ENCODE results near the gene RXFP1.

Gene RXFP1

DNA sequence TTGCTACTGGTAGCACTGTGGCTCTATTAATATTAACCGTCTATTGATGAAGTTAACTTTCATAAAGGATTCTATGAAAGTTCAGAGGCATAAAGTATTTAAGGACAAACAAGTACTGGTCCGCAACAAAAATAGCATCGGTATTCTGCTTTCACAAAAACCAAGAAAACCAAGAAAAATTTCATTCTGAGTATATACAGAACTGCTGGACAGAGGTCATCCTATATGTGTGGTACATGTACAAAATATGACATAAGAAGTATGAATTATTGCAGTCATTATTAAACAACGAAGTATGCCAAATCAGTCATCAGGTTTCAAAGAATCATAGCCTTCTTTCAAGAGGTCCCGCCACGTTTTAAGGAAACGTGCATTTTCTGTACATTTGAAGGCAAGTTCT is 147.6 kb downstream of the RXFP1 start:
- Histone ChIP-seq H3K27ac (ENCODE audit: low read depth, low read length) (no peak overlapping the region), H3K9ac (ENCODE audit: low read length) (no peak overlapping the region), H3K27me3 (ENCODE audit: control insufficient read depth, insufficient read depth, low read length) (no peaks in the 10 kb centered on the region), H3K36me3 (ENCODE audit: control insufficient read depth, insufficient read depth, low read length) (no peaks in the 10 kb centered on the region), H3K4me3 (ENCODE audit: low read length) (no peak overlapping the region), H3K4me1 (ENCODE audit: control insufficient read depth, insufficient read depth, low read length) (peaks cover 7% of the 10 kb centered on the region)

DNA sequence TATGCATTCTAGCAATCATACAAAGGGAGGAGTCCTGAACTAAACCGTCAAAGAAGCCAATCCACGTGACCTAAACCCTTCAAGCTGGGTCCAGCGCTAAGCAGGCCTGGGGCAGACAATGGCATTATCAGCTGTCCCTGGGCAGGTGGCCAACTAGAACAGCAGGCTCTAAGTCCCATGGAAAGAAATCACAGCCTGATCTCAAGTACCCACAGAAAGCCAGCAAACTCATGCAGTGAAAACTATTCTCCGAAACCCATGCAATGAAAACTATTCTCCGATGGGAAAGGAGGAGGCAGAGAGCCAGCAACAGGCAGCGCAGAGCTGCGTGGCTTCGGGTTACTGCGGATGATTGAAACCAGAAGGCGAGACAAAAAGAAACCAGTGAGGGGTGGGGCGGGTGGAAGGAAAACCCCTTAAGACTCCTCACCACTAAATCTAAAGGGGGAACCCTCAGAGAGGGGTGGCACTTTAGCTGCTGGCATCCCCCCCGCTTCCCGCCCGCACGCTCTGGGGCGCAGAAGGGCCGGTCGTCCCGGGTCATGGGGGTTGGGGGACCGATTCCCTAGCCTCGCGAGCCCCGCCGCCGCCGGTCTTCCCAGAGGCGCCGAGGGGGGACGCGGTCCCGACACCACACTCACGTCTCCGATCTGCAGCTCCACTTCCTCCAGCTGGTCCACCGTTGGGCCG is 149.4 kb downstream of the RXFP1 start:
- Histone ChIP-seq H3K4me3 (ENCODE audit: low read length) (peak overlapping the region; percentile 96), H3K36me3 (ENCODE audit: control insufficient read depth, insufficient read depth, low read length) (no peaks in the 10 kb centered on the region), H3K27me3 (ENCODE audit: control insufficient read depth, insufficient read depth, low read length) (no peaks in the 10 kb centered on the region), H3K27ac (ENCODE audit: low read depth, low read length) (peak overlapping the region; percentile 95), H3K9ac (ENCODE audit: low read length) (peak overlapping the region; percentile 53), H3K4me1 (ENCODE audit: control insufficient read depth, insufficient read depth, low read length) (peaks cover 7% of the 10 kb centered on the region)

DNA sequence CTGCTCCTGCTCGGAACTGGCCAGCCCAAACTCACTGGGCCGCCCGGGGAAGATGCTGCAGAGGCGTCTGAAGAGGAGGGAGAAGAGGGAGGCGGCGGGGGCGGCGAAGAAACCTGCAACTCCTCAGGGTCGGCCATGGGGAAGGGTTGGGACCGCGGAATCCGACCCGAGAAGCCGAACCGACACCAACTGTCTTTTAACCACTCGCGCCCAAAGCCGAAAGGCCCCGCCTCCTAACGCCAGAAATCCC is 149.9 kb downstream of the RXFP1 start, which contains the start of gene C4orf46:
Gene C4orf46, minus strand, starts transcription at position 223 of the 250 bp plus-strand sequence. Its CDS starts 86 bp downstream, at position 137.
- Histone ChIP-seq H3K9ac (ENCODE audit: low read length) (peak within 1 kb of the TSS; percentile 85), H3K27me3 (ENCODE audit: control insufficient read depth, insufficient read depth, low read length) (no peaks in the 10 kb centered on the region), H3K4me1 (ENCODE audit: control insufficient read depth, insufficient read depth, low read length) (peaks cover 7% of the 10 kb centered on the region), H3K4me3 (ENCODE audit: low read length) (peak within 1 kb of the TSS; percentile 96), H3K27ac (ENCODE audit: low read depth, low read length) (peak within 1 kb of the TSS; percentile 95), H3K36me3 (ENCODE audit: control insufficient read depth, insufficient read depth, low read length) (no peaks in the 10 kb centered on the region)

- H3K36me3 ChIP-seq (ENCODE audit: control insufficient read depth, insufficient read depth, low read length): no peaks in the 10 kb centered on the region
- H3K4me1 ChIP-seq (ENCODE audit: control insufficient read depth, insufficient read depth, low read length): peaks cover 7% of the 10 kb centered on the region
- H3K27ac ChIP-seq (ENCODE audit: low read depth, low read length): peak within 1 kb of the TSS; percentile 95
Observed at GRCh38 chr4:158671915-158672806, 150.5 kb downstream of the RXFP1 start, which contains the start of gene ETFDH. ETFDH (plus strand) TSS chr4:158672296; CDS start chr4:158672457, 161 bp downstream.

GRCh38 chr4:158673633-158674032 is 152.0 kb downstream of the RXFP1 start:
- Histone ChIP-seq H3K4me1 (ENCODE audit: control insufficient read depth, insufficient read depth, low read length) (peaks cover 7% of the 10 kb centered on the region), H3K36me3 (ENCODE audit: control insufficient read depth, insufficient read depth, low read length) (no peaks in the 10 kb centered on the region), H3K4me3 (ENCODE audit: low read length) (no peak overlapping the region), H3K27ac (ENCODE audit: low read depth, low read length) (no peak overlapping the region), H3K9ac (ENCODE audit: low read length) (no peak overlapping the region), H3K27me3 (ENCODE audit: control insufficient read depth, insufficient read depth, low read length) (no peaks in the 10 kb centered on the region)

More at GRCh38 chr4:158671915-158672806, 150.5 kb downstream of the RXFP1 start, which contains the start of gene ETFDH:
- H3K4me3 ChIP-seq (ENCODE audit: low read length): peak within 1 kb of the TSS; percentile 96
- H3K27me3 ChIP-seq (ENCODE audit: control insufficient read depth, insufficient read depth, low read length): no peaks in the 10 kb centered on the region
- H3K9ac ChIP-seq (ENCODE audit: low read length): peak within 1 kb of the TSS; percentile 85

DNA sequence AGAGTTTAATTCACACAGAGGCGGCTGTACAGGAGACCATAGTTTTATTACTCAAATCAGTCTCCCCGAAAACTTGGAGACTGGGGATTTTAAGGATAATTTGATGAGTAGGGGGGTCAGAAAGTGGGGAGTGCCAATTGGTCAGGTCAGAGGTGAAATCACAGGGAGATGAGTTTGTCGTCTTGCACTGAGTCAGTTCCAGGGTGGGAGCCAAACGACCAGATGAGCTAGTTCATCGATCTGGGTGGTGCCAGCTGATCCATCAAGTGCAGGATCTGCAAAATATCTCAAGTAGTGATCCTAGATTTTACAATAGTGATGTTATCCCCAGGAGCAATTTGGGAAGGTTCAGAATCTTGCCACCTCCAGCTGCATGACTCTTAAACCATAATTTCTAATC is 154.4 kb downstream of the RXFP1 start:
- Histone ChIP-seq H3K4me1 (ENCODE audit: control insufficient read depth, insufficient read depth, low read length) (no peaks in the 10 kb centered on the region), H3K27me3 (ENCODE audit: control insufficient read depth, insufficient read depth, low read length) (no peaks in the 10 kb centered on the region), H3K9ac (ENCODE audit: low read length) (no peak overlapping the region), H3K4me3 (ENCODE audit: low read length) (no peak overlapping the region), H3K27ac (ENCODE audit: low read depth, low read length) (no peak overlapping the region), H3K36me3 (ENCODE audit: control insufficient read depth, insufficient read depth, low read length) (no peaks in the 10 kb centered on the region)

- Histone ChIP-seq H3K27ac (ENCODE audit: low read depth, low read length) (no peak overlapping the region), H3K36me3 (ENCODE audit: control insufficient read depth, insufficient read depth, low read length) (no peaks in the 10 kb centered on the region), H3K4me1 (ENCODE audit: control insufficient read depth, insufficient read depth, low read length) (no peaks in the 10 kb centered on the region), H3K9ac (ENCODE audit: low read length) (no peak overlapping the region), H3K27me3 (ENCODE audit: control insufficient read depth, insufficient read depth, low read length) (no peaks in the 10 kb centered on the region), H3K4me3 (ENCODE audit: low read length) (no peak overlapping the region)
Observed at GRCh38 chr4:158678767-158679166, 157.1 kb downstream of the RXFP1 start.

GRCh38 chr4:158681629-158682028 is 159.9 kb downstream of the RXFP1 start:
- Histone ChIP-seq H3K27ac (ENCODE audit: low read depth, low read length) (no peak overlapping the region), H3K27me3 (ENCODE audit: control insufficient read depth, insufficient read depth, low read length) (no peaks in the 10 kb centered on the region), H3K36me3 (ENCODE audit: control insufficient read depth, insufficient read depth, low read length) (no peaks in the 10 kb centered on the region), H3K4me3 (ENCODE audit: low read length) (no peak overlapping the region), H3K4me1 (ENCODE audit: control insufficient read depth, insufficient read depth, low read length) (no peaks in the 10 kb centered on the region), H3K9ac (ENCODE audit: low read length) (no peak overlapping the region)

- no peak overlapping the region for H3K4me3 ChIP-seq (ENCODE audit: low read length)
- H3K36me3 ChIP-seq (ENCODE audit: control insufficient read depth, insufficient read depth, low read length): no peaks in the 10 kb centered on the region
- no peak overlapping the region for H3K27ac ChIP-seq (ENCODE audit: low read depth, low read length)
- no peaks in the 10 kb centered on the region for H3K4me1 ChIP-seq (ENCODE audit: control insufficient read depth, insufficient read depth, low read length)
- no peak overlapping the region for H3K9ac ChIP-seq (ENCODE audit: low read length)
- no peaks in the 10 kb centered on the region for H3K27me3 ChIP-seq (ENCODE audit: control insufficient read depth, insufficient read depth, low read length)
Observed at GRCh38 chr4:158682066-158682465, 160.4 kb downstream of the RXFP1 start.

- Histone ChIP-seq H3K4me1 (ENCODE audit: control insufficient read depth, insufficient read depth, low read length) (no peaks in the 10 kb centered on the region), H3K4me3 (ENCODE audit: low read length) (no peak overlapping the region), H3K9ac (ENCODE audit: low read length) (no peak overlapping the region), H3K27me3 (ENCODE audit: control insufficient read depth, insufficient read depth, low read length) (no peaks in the 10 kb centered on the region), H3K27ac (ENCODE audit: low read depth, low read length) (no peak overlapping the region), H3K36me3 (ENCODE audit: control insufficient read depth, insufficient read depth, low read length) (no peaks in the 10 kb centered on the region)
Observed at GRCh38 chr4:158688813-158689212, 167.1 kb downstream of the RXFP1 start.
